Fibroblast of the aortic adventitia (primary cell): ENCODE results near the gene RBMS3. TPM values are rescaled to one million over a fixed set of nuclear protein-coding genes. Genes with fewer than 3 reads are reported as not detected.

ENCODE experiments used
- DNase-seq: peaks from one replicate; pipeline ENCODE4 v3.0.0-alpha.2; 2010; ENCODE audit warnings: low read depth
- H3K4me3 ChIP-seq: 2 replicates; pipeline ENCODE4 v1.5.1; 2011; ENCODE audit warnings: low read depth, mild to moderate bottlenecking, control low read depth, low read length, moderate library complexity
- CTCF ChIP-seq: IDR thresholded peaks from 2 replicates; pipeline ENCODE4 v1.5.1; 2011; ENCODE audit warnings: mild to moderate bottlenecking, low read length, control low read depth, inconsistent platforms; ENCODE audit not compliant: insufficient read depth
- total RNA-seq: library from RNA; depleted of rRNA; stranded (reverse); fragments of >200 nt; gene quantifications from 2 replicates; pipeline ENCODE4 v1.2.3, GENCODE V29; 2012; ENCODE audit warnings: low replicate concordance

RBMS3 gene
- total RNA-seq, 1 donor: 84.1 TPM

- H3K4me3 ChIP-seq: no peak overlapping the region
- no peak for TF ChIP-seq CTCF
- DNase-seq: no peak
These were observed 194.5 kb downstream of the RBMS3 start for GRCh38 chr3:29475305-29475840.

- no peak for DNase-seq
- no peak for TF ChIP-seq CTCF
These were observed 195.0 kb downstream of the RBMS3 start for GRCh38 chr3:29475854-29476253.

GRCh38 chr3:29478611-29479010 lies 197.7 kb downstream of the RBMS3 start:
- no peak for TF ChIP-seq CTCF
- H3K4me3 ChIP-seq: no peak overlapping the region
- DNase-seq: peak; percentile 22

More at GRCh38 chr3:29475854-29476253, 195.0 kb downstream of the RBMS3 start:
- H3K4me3 ChIP-seq: no peak overlapping the region

- DNase-seq: no peak
- no peak overlapping the region for H3K4me3 ChIP-seq
- TF ChIP-seq CTCF: no peak
These were observed 200.4 kb downstream of the RBMS3 start for GRCh38 chr3:29481249-29481648.

- no peak overlapping the region for H3K4me3 ChIP-seq
- DNase-seq: peak; percentile 16
- no peak for TF ChIP-seq CTCF
These were observed 201.3 kb downstream of the RBMS3 start for GRCh38 chr3:29481969-29482767.

GRCh38 chr3:29484633-29485032 lies 203.8 kb downstream of the RBMS3 start:
- TF ChIP-seq CTCF: no peak
- no peak overlapping the region for H3K4me3 ChIP-seq
- DNase-seq: no peak
